Stimulated activated CD8-positive, alpha-beta memory T cell treated with anti-CD3 and anti-CD28 coated beads, Interleukin-12 subunit alpha, Interleukin-12 subunit beta, amount 100 ng/mL, for 24 hours (primary cell): ENCODE data around the gene NARS2.

ENCODE experiments used
- DNase-seq: peaks from one replicate; pipeline ENCODE4 v3.0.0-alpha.2; 2020; ENCODE audit errors: extremely low read depth

Gene NARS2

GRCh38 chr11:78432956-78433355 is 141.7 kb downstream of the NARS2 start:
- no peak for DNase-seq

DNA sequence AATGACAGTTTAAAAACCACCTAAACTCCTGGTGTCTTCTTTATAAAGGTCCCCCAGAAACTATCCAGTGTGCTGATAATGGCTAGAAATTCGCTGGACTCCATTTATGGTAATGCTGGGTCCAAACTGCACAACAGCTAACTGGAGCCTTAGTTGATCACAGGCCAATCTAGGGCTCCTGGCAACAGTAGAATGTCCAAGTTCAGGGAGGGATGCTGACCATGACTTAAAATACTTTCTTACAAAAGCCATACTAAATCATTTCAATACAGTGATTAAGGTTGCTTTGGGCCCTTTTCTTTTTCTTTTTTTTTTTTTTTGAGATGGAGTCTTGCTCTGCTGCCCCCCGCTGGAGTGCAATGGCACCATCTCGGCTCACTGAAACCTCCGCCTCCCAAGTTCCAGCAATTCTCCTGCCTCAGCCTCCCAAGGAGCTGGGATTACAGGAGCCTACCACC is 142.6 kb downstream of the NARS2 start:
- no peak for DNase-seq

GRCh38 chr11:78429660-78430059 is 145.0 kb downstream of the NARS2 start:
- DNase-seq, result no peak

- no peak for DNase-seq
These were observed 145.5 kb downstream of the NARS2 start for GRCh38 chr11:78429209-78429608.

DNA sequence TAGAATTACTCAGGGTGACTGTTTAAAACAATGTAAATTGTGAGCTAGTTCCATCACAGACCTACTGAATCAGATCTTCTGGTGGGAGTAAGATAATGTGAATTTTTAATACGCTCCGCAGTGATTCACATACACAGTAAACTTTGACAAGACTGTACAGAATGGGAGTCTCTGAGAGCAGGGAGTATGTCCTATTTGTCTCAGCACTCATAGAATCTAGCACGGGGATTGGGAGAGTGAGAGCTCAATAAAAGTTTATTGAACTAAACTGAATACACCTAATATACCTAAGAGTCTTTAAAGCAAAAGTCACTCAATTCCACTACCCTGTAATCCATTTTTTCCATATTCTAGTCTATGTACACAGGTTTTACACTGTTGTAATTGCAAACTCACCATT is 145.9 kb downstream of the NARS2 start:
- no peak for DNase-seq

DNA sequence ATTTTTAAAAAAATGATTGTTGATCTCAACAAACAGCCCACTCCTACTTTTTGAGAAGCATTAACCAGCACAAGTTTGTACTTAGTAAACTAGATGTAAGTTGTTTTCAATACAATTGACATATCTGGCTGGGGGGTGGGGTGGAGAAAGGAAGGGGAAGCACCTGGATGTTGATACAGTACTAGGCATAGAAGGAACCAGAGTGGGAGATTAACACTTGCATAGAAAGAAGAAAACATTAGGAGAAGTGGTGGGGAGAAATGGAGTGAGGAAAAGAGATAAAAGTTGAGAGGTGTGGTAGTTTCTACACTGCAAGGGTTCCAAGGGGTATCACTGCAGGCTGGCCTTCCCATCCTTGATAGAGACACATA is 146.4 kb downstream of the NARS2 start:
- no peak for DNase-seq

DNA sequence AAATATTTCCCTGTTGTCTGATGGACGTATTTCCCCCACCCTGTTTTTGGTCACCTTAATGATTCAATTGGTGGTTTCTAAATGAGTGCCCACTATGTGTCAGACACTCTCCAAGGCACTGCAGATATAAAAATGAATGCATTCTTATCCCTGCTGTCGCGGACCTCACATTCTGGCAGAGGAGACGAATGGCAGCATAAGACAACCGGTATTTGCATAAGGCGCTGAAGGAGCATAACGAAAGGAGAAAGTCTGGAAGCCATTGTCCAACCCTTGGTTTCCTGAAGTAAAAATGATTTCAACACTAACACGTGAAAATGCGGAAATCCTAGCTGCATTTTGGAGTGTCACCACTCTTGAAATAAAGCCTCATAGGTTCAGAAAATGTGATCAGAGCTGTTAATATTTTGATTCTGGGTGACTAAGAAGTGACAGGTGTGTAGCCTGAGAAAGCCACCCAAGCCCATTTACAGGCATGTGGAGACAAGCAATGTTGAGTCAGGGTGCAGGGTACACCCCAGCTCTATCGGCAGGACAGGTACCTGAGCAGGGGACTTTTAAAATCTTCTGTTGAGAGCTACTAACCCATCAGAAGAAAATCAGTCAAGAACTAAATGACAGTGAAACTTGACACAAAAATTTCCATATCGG is 146.9 kb downstream of the NARS2 start:
- DNase-seq, result no peak

DNA sequence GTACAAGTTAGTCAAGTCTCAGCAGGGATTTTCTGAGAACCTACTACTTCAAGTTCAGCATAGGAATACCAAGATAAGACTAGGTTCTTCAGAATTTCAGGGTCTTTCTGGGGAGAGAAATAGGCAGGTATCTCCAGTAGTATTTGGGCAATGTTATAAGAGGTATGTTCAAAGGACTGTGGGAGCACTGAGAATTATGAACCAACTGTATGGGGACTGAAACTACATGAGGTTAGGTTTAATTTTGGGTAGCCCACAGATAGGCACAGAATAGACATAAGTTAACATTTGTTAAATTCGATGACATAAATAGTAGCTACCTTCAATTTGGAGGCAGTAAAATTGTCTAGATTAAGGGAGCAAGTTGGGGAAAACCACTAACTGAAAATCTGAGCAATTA is 147.8 kb downstream of the NARS2 start:
- DNase-seq, result no peak

- DNase-seq, result no peak
These were observed 149.1 kb downstream of the NARS2 start for GRCh38 chr11:78425399-78426070.

DNA sequence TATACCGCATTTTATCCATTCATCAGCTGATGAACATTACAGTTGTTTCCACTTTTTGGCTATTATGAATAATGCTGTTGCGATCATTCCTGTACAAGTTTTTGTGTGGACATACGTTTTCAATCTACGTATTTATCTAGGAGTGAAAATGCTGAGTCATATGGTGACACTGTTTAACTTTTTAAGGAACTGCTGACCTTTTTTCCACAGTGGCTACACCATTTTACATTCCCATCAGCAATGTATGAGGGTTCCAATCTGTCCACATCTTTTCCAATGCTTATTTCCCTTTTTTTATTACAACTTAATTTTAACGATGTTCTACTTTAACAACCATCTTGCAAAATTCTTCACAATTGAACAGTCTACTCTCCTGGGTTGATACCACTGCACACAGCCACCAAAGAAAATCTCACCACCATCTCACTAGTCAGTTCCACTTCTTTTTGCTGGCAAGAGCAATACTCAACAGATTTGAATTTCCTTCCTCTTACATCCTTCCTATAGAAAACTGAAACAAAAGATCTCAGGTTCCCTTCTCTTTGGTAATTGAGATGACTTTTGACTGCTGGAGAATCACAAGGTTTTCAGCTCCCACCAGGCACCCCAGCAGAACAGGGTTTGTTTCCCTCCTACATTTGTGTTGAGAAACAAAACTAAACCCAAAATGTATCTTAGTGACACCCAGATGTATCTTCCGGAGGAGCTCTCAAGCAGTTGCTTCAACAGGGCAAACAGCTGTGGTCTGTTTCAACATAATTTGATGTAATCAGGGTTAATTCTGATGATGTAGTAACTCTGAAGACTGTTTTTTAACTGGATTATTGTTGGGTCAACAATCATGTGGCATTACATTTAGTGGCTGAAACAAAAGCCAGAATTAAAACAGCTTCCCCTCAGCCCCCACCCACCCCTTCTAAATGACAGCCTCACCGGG is 150.1 kb downstream of the NARS2 start:
- no peak for DNase-seq

- DNase-seq, result no peak
These were observed 151.4 kb downstream of the NARS2 start for GRCh38 chr11:78423241-78423640.

- no peak for DNase-seq
These were observed 153.9 kb downstream of the NARS2 start for GRCh38 chr11:78420796-78421209.

GRCh38 chr11:78420255-78420764 is 154.4 kb downstream of the NARS2 start:
- DNase-seq, result no peak

DNA sequence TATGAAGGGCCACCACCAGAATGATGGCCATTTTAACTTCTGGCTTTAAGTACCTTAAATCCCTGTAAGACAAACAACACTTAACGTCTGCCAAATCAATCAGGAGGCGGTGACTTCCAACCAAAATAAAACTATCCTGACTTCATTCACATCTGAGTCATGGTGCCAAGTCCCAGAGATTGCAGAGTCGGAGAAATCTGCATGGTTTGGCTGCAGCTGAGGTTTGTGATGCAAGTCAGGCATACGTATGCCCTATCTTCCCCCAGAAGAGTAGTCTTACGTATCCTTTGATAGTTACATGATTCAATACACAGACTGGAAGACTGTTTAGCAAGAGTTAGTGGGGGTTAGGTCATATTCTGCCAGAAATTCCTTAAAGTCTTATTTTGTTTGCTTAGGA is 155.3 kb downstream of the NARS2 start:
- no peak for DNase-seq

DNA sequence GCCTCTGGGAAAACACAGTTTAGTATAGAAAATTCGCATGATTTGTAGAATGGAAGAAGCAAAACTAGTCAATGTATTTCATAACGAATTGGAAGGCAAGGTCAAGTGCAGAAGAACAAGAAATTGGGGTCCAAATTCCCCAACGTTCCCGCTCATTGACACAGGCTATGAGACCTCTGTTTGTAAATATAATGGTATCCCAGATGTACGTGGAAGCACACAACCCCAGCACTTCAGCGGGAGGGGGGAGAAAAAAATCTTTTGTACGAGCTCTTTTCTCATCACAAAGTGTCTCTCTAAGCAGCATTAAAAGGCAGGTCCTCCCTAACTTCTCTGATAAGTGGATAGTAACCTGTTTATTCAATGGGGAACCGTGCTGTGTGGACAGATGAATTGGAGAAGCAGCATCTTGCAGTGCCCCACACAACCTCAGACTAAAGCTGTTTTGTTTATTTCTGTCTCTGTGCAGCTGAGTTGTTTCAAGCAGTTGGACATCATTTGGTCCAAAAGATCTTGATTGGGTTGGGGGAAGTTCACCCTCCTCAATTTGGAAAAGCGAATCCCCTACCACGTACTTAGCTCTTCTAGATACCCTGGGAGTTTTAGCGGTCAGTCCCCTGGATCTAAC is 156.0 kb downstream of the NARS2 start:
- no peak for DNase-seq

- DNase-seq, result peak; percentile 38
These were observed 156.6 kb downstream of the NARS2 start for GRCh38 chr11:78417888-78418583.

- no peak for DNase-seq
These were observed 157.3 kb downstream of the NARS2 start, which contains the start of gene GAB2 for GRCh38 chr11:78417175-78417887. GAB2 (minus strand) TSS chr11:78417820; CDS start chr11:78417720, 100 bp downstream.

GRCh38 chr11:78416285-78417174 is 158.1 kb downstream of the NARS2 start:
- DNase-seq, result peak; percentile 43

- DNase-seq, result no peak
These were observed 159.3 kb downstream of the NARS2 start for GRCh38 chr11:78415338-78415737.
